Nucleus accumbens (tissue), 56 donors: Measurements from ENCODE around the gene TMEM176A.
A peak's percentile ranks its signal among the peaks of the same experiment; 100 is the strongest.
"Not testable (repeated sequence)": the region's sequence is repeated elsewhere in the genome, so short reads cannot be mapped to it uniquely, and the experiment has no call there.

Experiments
- DNase-seq, 56 donors: peaks; one replicate each; lab custom pipeline; 2025; lab: John Stamatoyannopoulos, UW

TMEM176A gene

GRCh38 chr7:150800581-150801241, at the start of gene TMEM176A:
Gene TMEM176A (plus strand): TSS chr7:150800769. CDS start chr7:150801551, 782 bp downstream.
- peak in 8 of 56 donors; percentile 24 to 71 (median 40) for DNase-seq

GRCh38 chr7:150751702-150752101, 48.9 kb upstream of the TMEM176A start:
- no peak for DNase-seq

- no peak for DNase-seq
These were observed 47.3 kb upstream of the TMEM176A start for GRCh38 chr7:150753239-150753638.

GRCh38 chr7:150753826-150754603, 46.6 kb upstream of the TMEM176A start:
- no peak for DNase-seq

- DNase-seq, result no peak
These were observed 45.6 kb upstream of the TMEM176A start for GRCh38 chr7:150754951-150755350.

GRCh38 chr7:150755473-150756099, 45.0 kb upstream of the TMEM176A start:
- no peak for DNase-seq

GRCh38 chr7:150756166-150756565, 44.4 kb upstream of the TMEM176A start:
- DNase-seq, result no peak

- DNase-seq, result no peak
These were observed 43.7 kb upstream of the TMEM176A start for GRCh38 chr7:150756858-150757257.

GRCh38 chr7:150759479-150759878, 41.1 kb upstream of the TMEM176A start:
- no peak for DNase-seq

- no peak for DNase-seq
These were observed 34.2 kb upstream of the TMEM176A start for GRCh38 chr7:150766334-150766709.

GRCh38 chr7:150769768-150770167, 30.8 kb upstream of the TMEM176A start:
- DNase-seq, result no peak

- not testable (repeated sequence) for DNase-seq
These were observed 26.4 kb upstream of the TMEM176A start for GRCh38 chr7:150774131-150774530.

- DNase-seq, result no peak
These were observed 22.4 kb upstream of the TMEM176A start for GRCh38 chr7:150778014-150778737.

- DNase-seq, result peak in 47 of 56 donors; percentile 11 to 92 (median 56)
These were observed 21.7 kb upstream of the TMEM176A start for GRCh38 chr7:150778738-150779301.

GRCh38 chr7:150780292-150780691, 20.3 kb upstream of the TMEM176A start:
- no peak for DNase-seq

GRCh38 chr7:150781103-150781502, 19.5 kb upstream of the TMEM176A start:
- no peak for DNase-seq

GRCh38 chr7:150781961-150782360, 18.6 kb upstream of the TMEM176A start:
- DNase-seq, result no peak

GRCh38 chr7:150784120-150784736, 16.3 kb upstream of the TMEM176A start:
- no peak for DNase-seq

- no peak for DNase-seq
These were observed 15.6 kb upstream of the TMEM176A start for GRCh38 chr7:150784954-150785353.
